ENCODE results near the gene MTPN.

MTPN gene

DNA sequence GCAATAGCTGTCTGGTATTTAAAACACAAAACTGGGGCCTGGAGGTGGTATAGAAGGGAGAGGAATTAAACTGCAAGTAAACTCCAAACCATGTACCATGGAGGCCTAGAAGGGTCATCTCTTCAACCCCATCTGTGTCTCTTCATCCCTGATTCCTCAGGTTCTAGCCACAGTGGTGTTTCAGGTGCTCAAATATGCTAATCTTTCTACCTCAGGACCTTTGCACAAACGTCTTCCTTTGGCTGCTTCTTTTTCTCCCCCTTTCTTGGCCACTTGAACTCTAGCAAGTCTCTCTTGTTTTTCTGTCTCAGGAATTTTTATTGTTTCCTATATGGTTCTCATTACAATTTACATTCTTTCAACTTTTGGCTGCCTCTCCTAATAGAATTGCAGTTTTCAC, 25.6 kb upstream of the MTPN start:
- H3K9ac ChIP-seq (ENCODE audit: low read length): no peak overlapping the region
- no peak overlapping the region for H3K4me2 ChIP-seq (ENCODE audit: low read length)
- TF ChIP-seq EZH2phosphoT487 (IDR thresholded peaks at IDR 0.05; ENCODE audit: low read depth): no peak
- TF ChIP-seq, protein P1, sequence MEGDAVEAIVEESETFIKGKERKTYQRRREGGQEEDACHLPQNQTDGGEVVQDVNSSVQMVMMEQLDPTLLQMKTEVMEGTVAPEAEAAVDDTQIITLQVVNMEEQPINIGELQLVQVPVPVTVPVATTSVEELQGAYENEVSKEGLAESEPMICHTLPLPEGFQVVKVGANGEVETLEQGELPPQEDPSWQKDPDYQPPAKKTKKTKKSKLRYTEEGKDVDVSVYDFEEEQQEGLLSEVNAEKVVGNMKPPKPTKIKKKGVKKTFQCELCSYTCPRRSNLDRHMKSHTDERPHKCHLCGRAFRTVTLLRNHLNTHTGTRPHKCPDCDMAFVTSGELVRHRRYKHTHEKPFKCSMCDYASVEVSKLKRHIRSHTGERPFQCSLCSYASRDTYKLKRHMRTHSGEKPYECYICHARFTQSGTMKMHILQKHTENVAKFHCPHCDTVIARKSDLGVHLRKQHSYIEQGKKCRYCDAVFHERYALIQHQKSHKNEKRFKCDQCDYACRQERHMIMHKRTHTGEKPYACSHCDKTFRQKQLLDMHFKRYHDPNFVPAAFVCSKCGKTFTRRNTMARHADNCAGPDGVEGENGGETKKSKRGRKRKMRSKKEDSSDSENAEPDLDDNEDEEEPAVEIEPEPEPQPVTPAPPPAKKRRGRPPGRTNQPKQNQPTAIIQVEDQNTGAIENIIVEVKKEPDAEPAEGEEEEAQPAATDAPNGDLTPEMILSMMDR (IDR thresholded peaks at IDR 0.05; ENCODE audit: low read depth, low read length): no peak
- no peaks in the 10 kb centered on the region; the same call in 1 of the 2 replicates for H3K27me3 ChIP-seq (ENCODE audit: low read depth, low read length)
- no peaks in the 10 kb centered on the region for H3K9me3 ChIP-seq (ENCODE audit: insufficient read depth, low read length)
- H3K27ac ChIP-seq (ENCODE audit: low read length): no peak overlapping the region
- H3K4me1 ChIP-seq (ENCODE audit: low read length): no peaks in the 10 kb centered on the region
- no peaks in the 10 kb centered on the region for H3K36me3 ChIP-seq (replicated peaks; ENCODE audit: low read depth, low read length)
- H3K79me2 ChIP-seq (ENCODE audit: low read length): no peaks in the 10 kb centered on the region
- no peaks in the 10 kb centered on the region for H4K20me1 ChIP-seq (ENCODE audit: insufficient read depth, low read length)
- H3K4me3 ChIP-seq (ENCODE audit: low read length): no peak overlapping the region
- no peak overlapping the region for H2AFZ ChIP-seq (ENCODE audit: low read depth, low read length)

DNA sequence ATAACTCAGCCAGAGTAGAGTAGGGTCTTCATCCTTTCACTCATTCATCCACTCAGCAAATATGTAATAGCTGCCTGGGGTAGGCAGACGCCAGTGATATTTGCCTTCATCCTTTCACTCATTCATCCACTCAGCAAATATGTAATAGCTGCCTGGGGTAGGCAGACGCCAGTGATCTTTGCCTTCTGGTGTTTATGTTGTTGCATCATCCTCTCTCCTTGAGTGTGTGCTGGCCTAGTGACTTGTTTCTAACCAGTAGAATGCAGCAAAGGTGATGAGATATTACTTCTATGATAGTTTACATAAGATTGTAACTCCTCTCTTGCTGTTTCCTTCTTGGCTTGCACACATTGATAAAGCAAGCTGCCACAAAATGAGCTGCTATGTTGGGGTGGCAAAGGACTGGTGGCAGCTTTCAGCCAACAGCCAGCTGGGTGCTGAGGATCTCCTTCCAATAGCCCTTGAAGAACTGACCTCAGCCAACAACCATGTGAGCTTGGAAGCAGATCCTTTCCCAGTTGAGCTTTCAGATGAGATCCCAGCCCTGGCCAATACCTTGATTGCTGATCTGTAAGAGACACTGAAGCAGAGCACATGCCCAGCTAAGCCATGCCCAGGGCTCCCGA, 23.2 kb upstream of the MTPN start:
- Histone ChIP-seq H3K4me3 (ENCODE audit: low read length) (no peak overlapping the region), H3K4me1 (ENCODE audit: low read length) (peaks cover 3% of the 10 kb centered on the region; the same call in 1 of the 2 replicates), H3K36me3 (replicated peaks; ENCODE audit: low read depth, low read length) (no peaks in the 10 kb centered on the region), H4K20me1 (ENCODE audit: insufficient read depth, low read length) (no peaks in the 10 kb centered on the region), H3K9ac (ENCODE audit: low read length) (no peak overlapping the region), H3K27me3 (ENCODE audit: low read depth, low read length) (no peaks in the 10 kb centered on the region; the same call in 1 of the 2 replicates), H3K27ac (ENCODE audit: low read length) (no peak overlapping the region), H2AFZ (ENCODE audit: low read depth, low read length) (no peak overlapping the region), H3K79me2 (ENCODE audit: low read length) (no peaks in the 10 kb centered on the region), H3K4me2 (ENCODE audit: low read length) (no peak overlapping the region), H3K9me3 (ENCODE audit: insufficient read depth, low read length) (no peaks in the 10 kb centered on the region)
- TF ChIP-seq EZH2phosphoT487 (IDR thresholded peaks at IDR 0.05; ENCODE audit: low read depth): no peak
- TF ChIP-seq, protein P1 (IDR thresholded peaks at IDR 0.05; ENCODE audit: low read depth, low read length): no peak

DNA sequence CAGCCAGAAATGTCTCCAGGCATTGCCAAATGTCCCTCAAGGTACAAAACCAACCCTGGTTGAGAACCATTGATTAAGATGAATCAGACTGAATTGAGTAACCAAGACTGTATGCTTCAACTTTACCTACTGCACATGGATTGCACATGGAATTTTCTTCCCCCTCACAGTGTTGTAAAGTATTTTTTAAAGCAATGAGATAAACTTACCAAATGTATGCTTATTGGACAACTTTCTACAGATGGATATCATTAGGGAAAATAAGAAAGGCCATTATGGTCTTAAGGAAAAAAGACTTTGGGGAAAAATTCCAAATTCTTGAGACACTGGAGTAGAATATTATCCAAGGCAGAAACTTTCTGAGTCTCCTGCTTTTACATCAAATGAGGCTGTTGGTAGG, 20.9 kb upstream of the MTPN start:
- no peak overlapping the region for H3K4me3 ChIP-seq (ENCODE audit: low read length)
- H3K9ac ChIP-seq (ENCODE audit: low read length): no peak overlapping the region
- H3K36me3 ChIP-seq (replicated peaks; ENCODE audit: low read depth, low read length): no peaks in the 10 kb centered on the region
- H3K27ac ChIP-seq (ENCODE audit: low read length): no peak overlapping the region
- H2AFZ ChIP-seq (ENCODE audit: low read depth, low read length): no peak overlapping the region
- H3K9me3 ChIP-seq (ENCODE audit: insufficient read depth, low read length): no peaks in the 10 kb centered on the region
- no peaks in the 10 kb centered on the region for H3K79me2 ChIP-seq (ENCODE audit: low read length)
- TF ChIP-seq EZH2phosphoT487 (IDR thresholded peaks at IDR 0.05; ENCODE audit: low read depth): no peak
- TF ChIP-seq, protein P1 (IDR thresholded peaks at IDR 0.05; ENCODE audit: low read depth, low read length): no peak
- H4K20me1 ChIP-seq (ENCODE audit: insufficient read depth, low read length): no peaks in the 10 kb centered on the region
- peaks cover 17% of the 10 kb centered on the region for H3K4me1 ChIP-seq (ENCODE audit: low read length)
- H3K4me2 ChIP-seq (ENCODE audit: low read length): no peak overlapping the region
- H3K27me3 ChIP-seq (ENCODE audit: low read depth, low read length): no peaks in the 10 kb centered on the region; the same call in 1 of the 2 replicates

DNA sequence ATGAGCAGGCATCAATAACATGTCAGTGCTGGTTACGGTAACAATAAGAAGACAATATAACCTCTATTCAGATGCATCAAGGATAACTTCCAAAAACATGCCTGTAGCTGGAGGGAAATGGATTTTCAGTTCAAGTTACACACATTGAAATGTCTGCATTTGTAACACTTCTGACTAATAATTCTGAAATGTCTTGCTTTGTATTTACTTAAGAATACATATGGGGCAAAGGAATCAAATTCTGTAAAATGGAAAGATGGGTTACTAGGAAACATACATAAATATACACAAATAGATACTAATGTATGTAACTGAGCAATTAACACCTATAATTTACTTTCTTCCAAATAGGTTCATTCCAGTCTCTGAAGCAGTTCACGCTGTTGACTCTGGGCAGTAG, 18.6 kb upstream of the MTPN start:
- Histone ChIP-seq H3K79me2 (ENCODE audit: low read length) (no peaks in the 10 kb centered on the region), H3K27ac (ENCODE audit: low read length) (no peak overlapping the region), H3K4me1 (ENCODE audit: low read length) (peaks cover 17% of the 10 kb centered on the region), H3K9ac (ENCODE audit: low read length) (no peak overlapping the region), H3K4me3 (ENCODE audit: low read length) (no peak overlapping the region), H3K27me3 (ENCODE audit: low read depth, low read length) (no peaks in the 10 kb centered on the region; the same call in 1 of the 2 replicates), H4K20me1 (ENCODE audit: insufficient read depth, low read length) (no peaks in the 10 kb centered on the region), H3K9me3 (ENCODE audit: insufficient read depth, low read length) (no peaks in the 10 kb centered on the region), H3K4me2 (ENCODE audit: low read length) (no peak overlapping the region), H3K36me3 (replicated peaks; ENCODE audit: low read depth, low read length) (no peaks in the 10 kb centered on the region), H2AFZ (ENCODE audit: low read depth, low read length) (no peak overlapping the region)
- TF ChIP-seq, protein P1 (IDR thresholded peaks at IDR 0.05; ENCODE audit: low read depth, low read length): no peak
- TF ChIP-seq EZH2phosphoT487 (IDR thresholded peaks at IDR 0.05; ENCODE audit: low read depth): no peak

All from OCI-LY3 (cell line).